Medulla oblongata (tissue), 1 donor: Measurements from ENCODE around the gene IL3.
A peak's percentile ranks its signal among the peaks of the same experiment; 100 is the strongest.

Source experiments
- DNase-seq: peaks from one replicate; pipeline ENCODE4 v3.0.0-alpha.2; 2015; ENCODE audit errors: extremely low spot score

IL3 gene

GRCh38 chr5:132025403-132025971 lies 35.0 kb upstream of the IL3 start:
- DNase-seq: no peak

- no peak for DNase-seq
These were observed 33.9 kb upstream of the IL3 start for GRCh38 chr5:132026516-132027008.

DNA sequence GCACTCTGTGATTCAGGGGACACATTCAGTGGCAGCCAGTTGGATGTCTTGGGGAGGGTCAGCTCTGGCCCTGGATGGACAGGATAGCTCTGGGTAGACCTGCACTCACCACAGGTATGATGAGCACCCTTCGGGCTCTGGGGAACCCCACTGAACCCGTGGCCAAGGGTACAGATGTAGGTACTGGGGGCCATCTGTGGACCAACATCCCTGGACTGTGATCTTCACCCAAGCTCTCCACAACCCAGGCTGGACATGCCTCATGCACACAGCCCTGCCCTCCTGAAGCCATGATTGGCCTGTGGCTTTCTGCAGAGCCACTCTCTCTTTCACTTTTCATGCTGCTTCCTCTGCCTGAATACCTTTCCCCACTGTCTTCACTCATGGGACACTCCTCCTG lies 33.4 kb upstream of the IL3 start:
- no peak for DNase-seq

GRCh38 chr5:132029609-132030330 lies 30.7 kb upstream of the IL3 start:
- no peak for DNase-seq

- DNase-seq: no peak
These were observed 29.8 kb upstream of the IL3 start for GRCh38 chr5:132030610-132031009.

DNA sequence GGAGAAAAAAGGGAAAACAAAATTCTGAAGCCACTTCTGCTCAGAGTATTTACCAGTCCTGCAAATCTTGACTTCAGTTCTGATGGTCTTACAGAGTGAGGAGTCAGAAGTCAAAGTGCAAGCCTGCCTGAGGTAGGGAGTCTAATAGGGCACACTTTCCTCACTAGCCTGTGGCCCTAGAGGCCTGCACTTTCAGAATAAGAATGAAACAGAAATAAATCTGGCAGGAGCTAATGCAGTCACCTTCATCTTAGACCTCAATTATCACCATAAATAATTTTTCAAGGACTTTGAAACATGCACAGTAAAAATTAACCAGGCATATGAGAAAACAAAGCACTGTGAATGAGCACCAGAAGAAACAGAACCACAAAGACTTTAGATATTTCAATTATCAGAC lies 28.3 kb upstream of the IL3 start:
- no peak for DNase-seq

DNA sequence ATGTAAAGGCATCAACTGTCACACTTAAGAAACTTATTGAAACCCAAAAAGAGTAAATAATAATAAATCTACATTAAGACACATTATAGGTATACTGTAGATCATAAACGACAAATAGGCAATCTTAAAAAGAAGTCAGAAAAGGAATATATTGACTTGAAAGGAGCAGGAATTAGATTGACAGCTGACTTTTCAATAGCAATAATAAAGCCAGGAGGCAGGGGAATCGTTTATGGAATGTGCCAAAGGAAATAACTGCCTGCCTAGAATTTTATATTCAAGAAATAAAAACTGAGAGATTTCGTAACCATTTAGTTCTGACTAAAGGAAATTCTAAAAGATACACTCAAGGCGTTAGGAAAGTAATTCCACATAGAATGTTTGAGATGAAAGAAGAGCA lies 27.3 kb upstream of the IL3 start:
- no peak for DNase-seq

DNA sequence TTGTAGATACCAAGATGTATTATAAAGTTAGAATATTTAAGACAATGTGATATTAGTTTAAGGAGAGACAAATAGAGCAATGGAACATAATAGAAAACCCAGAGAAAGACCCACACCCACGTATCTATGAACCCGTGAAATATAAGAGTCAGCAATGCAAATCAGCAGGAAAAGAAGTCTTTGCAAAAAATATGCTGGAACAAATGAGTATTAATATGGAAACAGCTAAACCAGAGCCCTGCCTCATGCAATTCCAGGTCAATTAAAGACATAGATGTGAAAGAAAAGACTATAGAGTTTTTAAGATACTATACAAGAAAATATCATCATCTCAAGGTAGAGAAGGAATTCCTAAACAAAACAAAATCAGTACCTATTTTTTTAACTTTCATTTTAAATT lies 23.1 kb upstream of the IL3 start:
- DNase-seq: no peak

DNA sequence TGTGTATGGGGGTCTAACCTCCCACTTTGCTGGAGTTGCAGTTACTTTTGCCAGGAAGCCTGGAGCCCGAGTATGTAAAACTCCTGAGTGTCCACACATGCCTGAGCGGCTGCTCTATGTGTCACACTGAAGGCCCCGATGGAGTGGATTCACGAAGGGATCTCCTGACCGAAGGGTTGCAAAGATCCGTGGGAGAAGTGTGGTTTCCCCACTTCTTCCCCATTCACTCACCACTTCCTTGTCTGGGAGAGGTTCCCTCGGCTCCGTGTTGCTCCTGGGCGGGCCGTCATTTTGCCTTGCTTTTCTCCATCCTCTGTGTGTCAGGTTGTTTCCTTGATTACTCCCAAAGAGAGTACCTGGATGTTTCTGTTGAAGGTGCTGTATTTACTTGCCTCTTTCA lies 16.2 kb upstream of the IL3 start:
- DNase-seq: peak; percentile 75

DNA sequence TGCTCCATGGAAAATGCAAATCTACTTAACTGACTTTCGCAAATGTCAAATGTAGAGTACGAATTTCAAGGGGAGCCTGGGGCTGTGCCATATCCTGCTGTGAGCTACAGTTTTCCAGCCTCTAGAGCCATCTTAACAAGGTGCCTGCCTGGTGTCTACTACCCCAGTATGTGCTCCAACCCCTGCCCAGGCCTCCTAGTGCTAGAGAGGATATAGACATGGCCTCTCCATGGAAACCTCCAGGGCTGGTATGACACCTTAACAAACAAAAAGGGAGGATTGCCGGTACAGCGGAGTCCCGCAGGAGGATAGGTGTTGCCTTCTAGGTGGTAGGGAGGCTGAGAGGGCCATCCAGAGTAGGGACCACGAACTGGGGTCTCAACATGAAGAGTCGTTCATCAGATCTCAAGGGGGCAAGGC lies 13.6 kb upstream of the IL3 start:
- no peak for DNase-seq

- no peak for DNase-seq
These were observed 11.4 kb upstream of the IL3 start for GRCh38 chr5:132049093-132049492.

GRCh38 chr5:132049559-132049958 lies 10.9 kb upstream of the IL3 start:
- no peak for DNase-seq

GRCh38 chr5:132050136-132050535 lies 10.3 kb upstream of the IL3 start:
- peak; percentile 73 for DNase-seq

- DNase-seq: no peak
These were observed 9.5 kb upstream of the IL3 start for GRCh38 chr5:132050661-132051552.

DNA sequence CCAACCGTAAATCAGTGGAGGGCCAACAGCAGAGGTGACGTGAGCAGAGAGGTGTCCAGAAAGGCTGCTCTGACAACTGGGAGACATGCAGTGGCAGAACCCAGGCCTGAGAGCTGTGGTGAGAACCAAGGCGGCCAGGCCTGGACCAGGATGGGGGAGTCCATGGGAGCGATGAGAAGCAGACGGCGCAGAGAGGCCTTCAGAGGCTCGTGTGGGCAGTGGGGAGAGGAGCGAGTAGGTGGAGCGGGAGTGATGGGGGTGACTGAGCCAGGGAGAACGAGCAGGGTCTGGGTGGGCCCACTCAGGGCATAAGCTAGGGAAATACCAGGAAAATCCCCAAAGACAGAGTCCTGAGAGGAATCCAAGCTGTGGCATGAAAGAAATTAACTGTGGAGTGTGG lies 7.9 kb upstream of the IL3 start:
- no peak for DNase-seq

- DNase-seq: no peak
These were observed 7.0 kb upstream of the IL3 start for GRCh38 chr5:132053483-132053882.

DNA sequence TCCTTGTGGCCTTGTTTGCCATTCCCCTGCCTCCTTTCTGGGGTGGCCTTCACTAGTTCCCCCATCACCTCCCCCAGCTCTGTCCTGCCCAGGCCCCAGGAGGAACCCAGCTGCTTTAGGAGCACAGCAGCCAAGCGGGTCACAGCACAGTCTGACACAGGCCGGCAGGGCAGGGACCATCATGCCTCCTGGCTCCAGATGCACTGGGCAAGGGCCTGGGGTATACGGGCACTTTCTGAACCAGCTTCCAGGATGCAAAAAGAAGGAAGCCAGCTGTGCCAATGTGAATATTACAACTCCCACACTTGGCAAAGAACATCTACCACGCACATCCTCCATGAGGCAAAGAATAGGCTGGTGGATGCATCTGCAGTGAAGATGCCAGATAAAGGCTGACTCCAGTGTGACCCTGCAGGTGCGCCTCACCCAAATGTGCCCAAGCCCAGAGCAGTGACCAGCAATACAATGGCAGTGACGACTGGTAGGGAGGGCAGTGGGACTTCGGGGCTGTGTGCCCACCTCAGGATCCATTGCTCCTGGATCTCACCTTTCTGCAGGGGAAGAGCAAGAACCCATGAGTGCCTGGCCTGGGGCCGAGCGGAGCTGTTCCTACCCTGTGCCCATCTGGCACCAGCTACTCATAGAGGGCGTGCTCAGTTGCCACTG lies 6.3 kb upstream of the IL3 start:
- no peak for DNase-seq

- no peak for DNase-seq
These were observed 5.6 kb upstream of the IL3 start for GRCh38 chr5:132054697-132055440.

DNA sequence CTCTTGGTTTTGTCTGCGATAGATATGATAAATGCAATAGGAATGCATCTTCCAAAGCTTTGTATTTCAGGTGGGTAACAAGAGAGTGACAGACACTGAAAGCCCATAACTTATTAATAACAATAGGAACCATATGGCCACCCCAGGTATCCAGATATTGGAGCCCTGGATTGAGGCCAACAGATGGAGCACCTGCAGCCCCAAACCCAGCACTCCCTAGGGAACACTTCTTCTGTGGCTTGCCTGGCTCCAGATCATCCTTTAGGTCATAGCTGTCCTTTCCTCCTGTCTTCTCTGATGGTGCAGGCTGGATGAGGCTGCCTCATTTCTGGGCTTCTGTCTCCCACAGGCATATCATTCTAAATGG lies 5.0 kb upstream of the IL3 start:
- DNase-seq: no peak

- DNase-seq: no peak
These were observed 4.4 kb upstream of the IL3 start for GRCh38 chr5:132055808-132056609.
